ENCODE results near the gene CCDC148. TPM values are rescaled to one million over a fixed set of nuclear protein-coding genes. Genes with fewer than 3 reads are reported as not detected.

The CCDC148 gene
- total RNA-seq (2014; rRNA removed; shearing (Covaris generic)): 1.4 and 5.5 TPM in 2 replicates

GRCh38 chr2:158456309-158457066, at the start of gene CCDC148, which contains the start of gene PKP4:
TSS of gene CCDC148 (minus strand) at chr2:158456753. CDS start at chr2:158456439, 314 bp downstream.
TSS of gene PKP4 (plus strand) at chr2:158456952. CDS start at chr2:158533185, 76,233 bp downstream.
- DNase-seq (ENCODE audit: low spot score): peak; percentile 92

- peak; percentile 19 for DNase-seq (ENCODE audit: low spot score)
Observed at GRCh38 chr2:158505448-158505934, 48.9 kb upstream of the CCDC148 start.

GRCh38 chr2:158504088-158504487, 47.5 kb upstream of the CCDC148 start:
- no peak for DNase-seq (ENCODE audit: low spot score)

- DNase-seq (ENCODE audit: low spot score): no peak
Observed at GRCh38 chr2:158502974-158503373, 46.4 kb upstream of the CCDC148 start.

GRCh38 chr2:158501301-158501700, 44.7 kb upstream of the CCDC148 start:
- DNase-seq (ENCODE audit: low spot score): no peak

- DNase-seq (ENCODE audit: low spot score): no peak
Observed at GRCh38 chr2:158500333-158500732, 43.8 kb upstream of the CCDC148 start.

- no peak for DNase-seq (ENCODE audit: low spot score)
Observed at GRCh38 chr2:158499383-158499782, 42.8 kb upstream of the CCDC148 start.

GRCh38 chr2:158498749-158499136, 42.2 kb upstream of the CCDC148 start:
- DNase-seq (ENCODE audit: low spot score): no peak

GRCh38 chr2:158498043-158498748, 41.6 kb upstream of the CCDC148 start:
- no peak for DNase-seq (ENCODE audit: low spot score)

- DNase-seq (ENCODE audit: low spot score): peak; percentile 41
Observed at GRCh38 chr2:158497486-158497885, 40.9 kb upstream of the CCDC148 start.

GRCh38 chr2:158496986-158497385, 40.4 kb upstream of the CCDC148 start:
- no peak for DNase-seq (ENCODE audit: low spot score)

GRCh38 chr2:158495175-158495574, 38.6 kb upstream of the CCDC148 start:
- DNase-seq (ENCODE audit: low spot score): no peak

GRCh38 chr2:158493458-158493857, 36.9 kb upstream of the CCDC148 start:
- no peak for DNase-seq (ENCODE audit: low spot score)

GRCh38 chr2:158491072-158491471, 34.5 kb upstream of the CCDC148 start:
- no peak for DNase-seq (ENCODE audit: low spot score)

GRCh38 chr2:158489366-158490112, 33.0 kb upstream of the CCDC148 start:
- DNase-seq (ENCODE audit: low spot score): no peak

GRCh38 chr2:158488442-158489216, 32.1 kb upstream of the CCDC148 start:
- DNase-seq (ENCODE audit: low spot score): no peak

GRCh38 chr2:158487419-158487818, 30.9 kb upstream of the CCDC148 start:
- no peak for DNase-seq (ENCODE audit: low spot score)

GRCh38 chr2:158486970-158487325, 30.4 kb upstream of the CCDC148 start:
- DNase-seq (ENCODE audit: low spot score): peak; percentile 43

- DNase-seq (ENCODE audit: low spot score): no peak
Observed at GRCh38 chr2:158486150-158486969, 29.8 kb upstream of the CCDC148 start.

- no peak for DNase-seq (ENCODE audit: low spot score)
Observed at GRCh38 chr2:158484892-158485556, 28.5 kb upstream of the CCDC148 start.

Data from HT-29 (cell line).